Cardiac fibroblast (primary cell): ENCODE measurements around the gene HAUS6.
A peak's percentile ranks its signal among the peaks of the same experiment; 100 is the strongest.
"Not testable (repeated sequence)": the region's sequence is repeated elsewhere in the genome, so short reads cannot be mapped to it uniquely, and the experiment has no call there.

ENCODE experiments used
- DNase-seq, 2 donors: peaks; one replicate each; pipeline versions ENCODE4 v3.0.0 to v3.0.0-alpha.2; 2010; ENCODE audit warnings: low read depth in 2 of 2
- H3K4me3 ChIP-seq, 2 donors: replicated peaks in 1 of 2; 1 replicate in 1 of 2; 2 replicates in 1 of 2; pipeline ENCODE4 v1.5.1; 2011; ENCODE audit warnings: low read depth in 2 of 2, low read length in 2 of 2, mild to moderate bottlenecking in 2 of 2, moderate library complexity in 1 of 2
- TF ChIP-seq, protein P1 (sequence below): IDR thresholded peaks from one replicate; pipeline ENCODE4 v1.5.1; 2011; ENCODE audit warnings: low read depth, mild to moderate bottlenecking, low read length, inconsistent platforms

Gene HAUS6

DNA sequence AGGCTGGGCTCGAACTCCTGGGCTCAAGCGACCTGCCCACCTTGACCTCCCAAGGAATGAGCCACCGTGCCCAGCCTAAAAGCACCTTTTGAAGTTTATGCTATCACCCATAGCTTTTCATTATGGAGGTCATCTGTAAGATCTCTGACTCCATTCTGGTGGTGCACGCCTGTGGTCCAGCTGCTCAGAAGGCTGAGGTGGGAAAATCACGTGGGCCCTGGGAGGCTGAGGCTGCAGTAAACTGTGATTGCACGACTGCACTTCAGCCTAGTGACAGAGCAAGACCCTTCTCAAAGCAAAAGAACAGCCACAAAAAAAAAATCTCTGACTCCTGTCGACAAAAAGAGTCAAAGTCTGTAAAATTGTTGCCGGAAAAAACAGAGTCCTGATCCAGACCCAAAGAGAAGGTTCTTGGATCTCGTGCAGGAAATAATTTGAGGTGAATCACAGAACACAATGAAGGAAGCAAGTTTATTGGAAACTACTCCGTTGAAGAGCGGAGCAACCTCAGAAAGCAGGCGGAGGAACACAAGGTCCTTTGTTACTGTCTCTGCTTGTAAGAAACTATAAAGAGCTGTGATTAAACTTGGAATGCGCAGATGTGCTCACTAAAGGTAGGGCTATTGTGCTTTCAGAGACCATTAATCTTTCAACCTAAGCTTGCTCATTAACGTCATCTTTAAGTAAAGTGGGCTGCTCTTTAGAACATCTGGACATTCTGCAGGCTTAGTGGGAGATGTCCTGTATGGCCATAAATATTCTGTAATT is 2.0 kb upstream of the HAUS6 start:
- TF ChIP-seq, protein P1, sequence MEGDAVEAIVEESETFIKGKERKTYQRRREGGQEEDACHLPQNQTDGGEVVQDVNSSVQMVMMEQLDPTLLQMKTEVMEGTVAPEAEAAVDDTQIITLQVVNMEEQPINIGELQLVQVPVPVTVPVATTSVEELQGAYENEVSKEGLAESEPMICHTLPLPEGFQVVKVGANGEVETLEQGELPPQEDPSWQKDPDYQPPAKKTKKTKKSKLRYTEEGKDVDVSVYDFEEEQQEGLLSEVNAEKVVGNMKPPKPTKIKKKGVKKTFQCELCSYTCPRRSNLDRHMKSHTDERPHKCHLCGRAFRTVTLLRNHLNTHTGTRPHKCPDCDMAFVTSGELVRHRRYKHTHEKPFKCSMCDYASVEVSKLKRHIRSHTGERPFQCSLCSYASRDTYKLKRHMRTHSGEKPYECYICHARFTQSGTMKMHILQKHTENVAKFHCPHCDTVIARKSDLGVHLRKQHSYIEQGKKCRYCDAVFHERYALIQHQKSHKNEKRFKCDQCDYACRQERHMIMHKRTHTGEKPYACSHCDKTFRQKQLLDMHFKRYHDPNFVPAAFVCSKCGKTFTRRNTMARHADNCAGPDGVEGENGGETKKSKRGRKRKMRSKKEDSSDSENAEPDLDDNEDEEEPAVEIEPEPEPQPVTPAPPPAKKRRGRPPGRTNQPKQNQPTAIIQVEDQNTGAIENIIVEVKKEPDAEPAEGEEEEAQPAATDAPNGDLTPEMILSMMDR: no peak
- no peak for DNase-seq
- no peak overlapping the region for H3K4me3 ChIP-seq

- peak overlapping the region; percentile 74 to 81 for H3K4me3 ChIP-seq
- DNase-seq: peak; percentile 26 to 36
- TF ChIP-seq, protein P1: no peak
Measured at GRCh38 chr9:19102181-19102630, 498 bp downstream of the HAUS6 start.

GRCh38 chr9:19101203-19101602 is 1.5 kb downstream of the HAUS6 start:
- no peak for DNase-seq
- TF ChIP-seq, protein P1: no peak
- peak overlapping the region in 1 of 2 donors; percentile 18 for H3K4me3 ChIP-seq

DNA sequence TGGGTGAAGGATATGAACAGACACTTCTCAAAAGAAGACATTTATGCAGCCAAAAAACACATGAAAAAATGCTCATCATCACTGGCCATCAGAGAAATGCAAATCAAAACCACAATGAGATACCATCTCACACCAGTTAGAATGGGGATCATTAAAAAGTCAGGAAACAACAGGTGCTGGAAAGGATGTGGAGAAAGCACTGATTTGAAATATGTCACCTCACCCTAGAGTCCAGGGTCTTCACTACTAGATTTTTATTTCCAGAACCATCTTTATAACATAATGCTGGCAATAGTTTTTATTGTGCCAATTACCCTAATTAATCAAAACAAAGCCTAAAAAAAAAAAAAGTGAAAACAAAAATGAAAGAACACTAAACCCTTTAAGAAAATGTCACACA is 5.3 kb downstream of the HAUS6 start:
- H3K4me3 ChIP-seq, DNase-seq: not testable (repeated sequence)

DNA sequence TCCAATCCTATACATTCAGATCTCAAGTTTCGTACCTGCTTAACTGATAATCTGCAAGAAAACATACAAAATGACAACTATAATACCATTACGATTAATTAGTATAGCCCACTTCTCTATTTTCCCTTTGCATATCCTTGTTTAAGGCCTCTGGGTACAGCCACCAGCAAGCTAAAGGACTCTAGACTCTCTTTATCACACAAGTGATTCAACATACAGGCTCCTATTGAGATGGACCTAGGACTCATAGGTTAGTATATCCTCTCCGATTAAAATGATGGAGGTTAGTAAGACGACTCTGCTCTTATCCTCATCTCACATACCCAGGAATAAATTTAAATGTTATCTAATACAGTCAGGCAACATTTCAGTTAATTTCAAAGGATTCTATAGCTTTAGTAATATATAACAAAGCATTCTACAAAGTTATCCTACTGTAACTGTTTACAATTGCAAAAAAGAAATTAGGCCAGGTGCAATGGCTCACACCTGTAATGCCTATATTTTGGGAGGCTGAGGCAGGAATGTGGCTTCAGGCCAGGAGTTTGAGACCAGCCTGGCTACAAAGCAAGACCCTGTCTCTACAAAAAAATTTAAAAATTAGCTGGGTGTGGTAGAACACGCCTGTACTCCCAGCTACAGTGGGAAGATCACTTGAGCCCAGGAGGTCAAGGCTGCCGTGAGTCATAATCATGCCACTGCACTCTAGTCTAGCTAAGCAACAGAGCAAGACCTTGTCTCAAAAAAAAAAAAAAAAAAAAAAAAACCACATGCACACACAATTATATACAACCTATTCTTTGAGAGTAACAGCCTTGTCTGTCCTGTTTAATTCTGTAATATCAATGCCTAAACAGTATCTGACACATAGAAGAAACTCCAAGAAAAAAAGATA is 15.4 kb downstream of the HAUS6 start:
- H3K4me3 ChIP-seq: no peak overlapping the region
- peak; percentile 59 to 79 for DNase-seq
- TF ChIP-seq, protein P1: no peak

GRCh38 chr9:19085295-19085694 is 17.4 kb downstream of the HAUS6 start:
- peak in 1 of 2 donors; percentile 18 for DNase-seq
- TF ChIP-seq, protein P1: peak; percentile 25
- H3K4me3 ChIP-seq: no peak overlapping the region

- TF ChIP-seq, protein P1: no peak
- peak in 1 of 2 donors; percentile 19 for DNase-seq
- H3K4me3 ChIP-seq: no peak overlapping the region
Measured at GRCh38 chr9:19074836-19075235, 27.9 kb downstream of the HAUS6 start.
